Measurements from ENCODE around the gene IGF1R.

- no peak for TF ChIP-seq POLR2A (IDR thresholded peaks at IDR 0.05)
- TF ChIP-seq, protein P1, sequence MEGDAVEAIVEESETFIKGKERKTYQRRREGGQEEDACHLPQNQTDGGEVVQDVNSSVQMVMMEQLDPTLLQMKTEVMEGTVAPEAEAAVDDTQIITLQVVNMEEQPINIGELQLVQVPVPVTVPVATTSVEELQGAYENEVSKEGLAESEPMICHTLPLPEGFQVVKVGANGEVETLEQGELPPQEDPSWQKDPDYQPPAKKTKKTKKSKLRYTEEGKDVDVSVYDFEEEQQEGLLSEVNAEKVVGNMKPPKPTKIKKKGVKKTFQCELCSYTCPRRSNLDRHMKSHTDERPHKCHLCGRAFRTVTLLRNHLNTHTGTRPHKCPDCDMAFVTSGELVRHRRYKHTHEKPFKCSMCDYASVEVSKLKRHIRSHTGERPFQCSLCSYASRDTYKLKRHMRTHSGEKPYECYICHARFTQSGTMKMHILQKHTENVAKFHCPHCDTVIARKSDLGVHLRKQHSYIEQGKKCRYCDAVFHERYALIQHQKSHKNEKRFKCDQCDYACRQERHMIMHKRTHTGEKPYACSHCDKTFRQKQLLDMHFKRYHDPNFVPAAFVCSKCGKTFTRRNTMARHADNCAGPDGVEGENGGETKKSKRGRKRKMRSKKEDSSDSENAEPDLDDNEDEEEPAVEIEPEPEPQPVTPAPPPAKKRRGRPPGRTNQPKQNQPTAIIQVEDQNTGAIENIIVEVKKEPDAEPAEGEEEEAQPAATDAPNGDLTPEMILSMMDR (IDR thresholded peaks at IDR 0.05): no peak
- TF ChIP-seq EP300 (IDR thresholded peaks at IDR 0.05): no peak
- TF ChIP-seq POLR2AphosphoS5 (IDR thresholded peaks at IDR 0.05): no peak
Observed at GRCh38 chr15:98718426-98719136, 70.2 kb downstream of the IGF1R start.
